ENCODE results near the gene NFATC1.

The NFATC1 gene

DNA sequence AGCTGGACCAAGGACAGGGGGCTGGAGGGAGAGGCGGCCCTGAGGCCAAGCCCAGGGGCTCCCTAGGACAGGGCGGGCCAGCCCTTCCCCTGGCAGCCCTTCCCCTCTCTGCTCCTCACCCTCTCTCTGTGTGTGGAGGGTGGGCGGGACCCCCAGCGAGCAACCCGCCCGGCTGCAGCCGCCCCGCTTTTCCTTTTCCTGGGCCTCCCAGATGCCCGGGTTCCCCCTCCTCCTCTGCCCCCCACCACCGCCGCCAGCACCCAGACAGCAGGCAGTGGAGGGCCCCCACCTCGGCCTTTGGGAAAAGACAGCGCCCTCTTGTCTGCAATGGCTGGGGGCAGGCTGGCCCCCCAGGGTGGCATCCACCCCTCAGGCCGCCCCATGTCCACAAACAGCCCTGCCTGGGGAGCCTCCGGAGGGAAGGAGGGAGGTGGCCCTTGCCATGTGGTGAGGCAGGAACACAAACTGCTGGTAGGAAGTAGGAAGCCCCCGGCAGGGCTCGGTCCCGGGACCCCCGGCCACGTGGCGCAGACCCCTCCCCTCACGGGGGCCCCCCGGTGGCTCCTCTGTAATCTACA lies 148.7 kb downstream of the NFATC1 start:
- DNase-seq: no peak

DNA sequence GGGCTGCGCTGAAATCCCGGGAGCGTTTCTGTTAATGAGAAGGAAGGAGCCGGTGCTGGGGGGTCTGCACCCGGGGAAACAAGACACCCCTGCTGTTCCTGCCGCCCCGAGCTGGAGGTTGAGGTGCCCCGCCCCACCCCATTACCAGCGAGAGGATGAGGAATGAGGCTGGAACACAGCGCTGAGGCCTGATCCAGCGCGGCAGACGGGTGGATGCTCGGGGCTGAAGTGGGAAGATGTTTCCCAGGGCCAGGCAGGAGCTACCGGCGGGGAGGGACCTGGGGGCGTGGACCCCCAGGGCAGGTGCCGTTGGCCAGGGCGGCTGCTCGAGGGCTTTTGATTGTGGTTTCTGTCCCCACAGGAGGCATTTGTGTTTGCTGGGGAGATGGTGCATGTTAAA lies 149.5 kb downstream of the NFATC1 start:
- DNase-seq: no peak

DNA sequence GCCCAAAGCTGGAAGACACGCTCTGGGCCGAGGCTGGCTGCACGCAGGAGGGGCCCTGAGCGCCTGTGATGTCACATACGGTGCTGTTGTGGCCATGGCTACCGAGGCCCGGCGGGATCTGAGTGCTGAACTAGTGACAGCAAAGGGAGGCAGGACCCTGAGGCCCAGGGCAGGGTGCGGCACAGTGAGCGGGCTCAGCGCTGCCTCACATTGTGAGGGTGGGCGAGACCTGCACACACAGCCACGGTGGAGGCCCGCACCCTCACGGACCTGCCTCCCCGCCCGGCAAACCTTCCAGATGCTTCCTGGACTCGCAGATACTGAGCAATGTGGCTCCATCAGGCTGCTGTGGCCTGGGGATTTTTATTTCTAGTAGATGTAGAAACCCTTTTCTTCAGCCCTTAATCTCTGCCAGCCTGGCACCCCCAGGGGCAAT lies 150.0 kb downstream of the NFATC1 start:
- DNase-seq: no peak

DNA sequence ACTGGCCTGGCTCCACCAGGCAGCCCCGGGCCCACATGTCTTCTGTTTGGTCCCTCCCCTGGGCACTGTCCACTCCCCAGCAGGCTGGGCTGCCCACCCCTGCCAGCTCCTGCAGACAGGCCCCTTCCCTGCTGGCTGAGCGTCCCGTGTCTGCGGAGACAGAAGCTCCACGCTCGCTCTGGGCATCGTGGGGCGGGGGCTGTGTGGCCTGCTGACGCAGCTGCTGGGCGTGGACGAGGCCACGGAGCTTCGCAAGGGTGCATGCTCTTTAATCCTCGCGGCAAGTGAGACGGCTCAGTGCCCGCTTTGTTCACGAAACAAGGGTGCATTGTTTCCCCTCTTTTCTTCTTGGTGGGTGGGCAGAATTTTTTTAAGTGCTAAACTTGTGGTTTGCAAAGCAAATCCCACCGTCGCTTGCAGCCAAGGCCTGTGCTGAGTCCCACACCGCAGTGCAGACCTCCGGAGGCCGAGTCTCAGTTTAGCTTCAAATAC lies 151.1 kb downstream of the NFATC1 start:
- no peak for DNase-seq

DNA sequence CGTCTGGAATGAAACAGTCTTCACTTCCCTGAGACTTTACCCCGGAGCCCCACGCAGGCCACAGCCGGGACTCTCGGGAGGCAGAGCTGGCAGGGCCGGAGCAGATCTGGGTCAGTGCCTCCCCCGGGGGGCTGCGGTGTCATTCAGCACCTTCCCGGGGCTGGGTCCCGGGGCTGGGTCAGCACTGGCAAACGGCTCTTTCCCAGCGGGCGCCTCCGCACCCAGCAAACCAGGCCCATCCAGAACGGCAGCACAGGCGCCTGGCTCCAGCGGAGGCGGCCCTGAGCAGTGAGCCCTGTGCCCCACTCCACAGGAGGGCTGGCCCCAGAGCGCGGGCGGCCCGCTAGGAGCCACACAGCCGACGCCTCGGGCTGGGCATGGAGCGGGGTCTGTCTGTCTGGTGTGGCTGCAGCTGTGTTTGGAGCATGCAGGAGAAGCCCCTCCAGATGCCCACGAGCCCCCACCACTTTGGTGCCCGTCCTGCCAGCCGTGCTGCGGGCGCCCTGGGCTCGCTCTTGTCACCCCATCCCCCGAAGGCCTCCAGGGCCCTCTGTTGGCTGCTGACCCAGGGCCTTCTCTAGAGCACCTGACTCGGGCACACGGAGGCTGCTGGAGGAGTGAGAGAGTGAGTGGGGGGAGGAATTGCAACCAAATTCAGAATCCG lies 151.8 kb downstream of the NFATC1 start:
- DNase-seq: no peak

DNA sequence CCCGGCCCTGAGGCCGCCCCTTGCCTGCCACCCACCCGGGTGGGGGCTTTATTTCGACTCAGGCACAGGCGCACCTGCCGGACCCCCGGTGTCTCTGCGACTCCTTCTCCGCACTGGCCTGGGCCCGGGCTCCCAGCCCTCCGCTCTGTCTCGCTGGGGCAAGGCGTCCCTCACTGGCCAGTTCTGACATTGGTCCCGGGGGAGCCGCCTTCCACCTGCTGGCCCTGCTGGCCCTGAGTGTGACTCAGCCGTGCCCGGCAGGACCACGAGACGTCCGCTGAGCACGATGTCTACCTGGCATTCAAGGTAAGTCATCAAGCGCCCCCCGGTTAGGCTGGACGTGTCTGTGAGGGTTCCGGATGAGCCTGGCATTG lies 152.3 kb downstream of the NFATC1 start:
- no peak for DNase-seq

DNA sequence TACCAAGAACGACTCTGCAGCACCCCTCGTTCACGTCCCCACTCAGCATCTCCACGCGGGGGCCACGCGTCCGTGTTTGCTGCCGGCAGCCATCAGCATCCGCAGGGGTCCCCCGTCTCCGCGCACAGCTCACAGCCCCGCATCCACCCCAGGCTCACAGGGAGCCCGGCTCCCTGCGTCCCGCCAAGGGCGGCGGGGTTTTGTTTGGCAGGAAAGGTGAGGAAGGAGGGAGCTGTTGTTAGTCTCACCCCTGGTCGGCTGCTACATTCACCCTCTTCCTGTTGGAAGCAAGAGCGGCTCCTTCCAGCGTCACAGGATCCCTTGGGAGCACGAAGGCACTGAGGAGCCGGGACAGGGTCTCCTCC lies 152.9 kb downstream of the NFATC1 start:
- DNase-seq: no peak

DNA sequence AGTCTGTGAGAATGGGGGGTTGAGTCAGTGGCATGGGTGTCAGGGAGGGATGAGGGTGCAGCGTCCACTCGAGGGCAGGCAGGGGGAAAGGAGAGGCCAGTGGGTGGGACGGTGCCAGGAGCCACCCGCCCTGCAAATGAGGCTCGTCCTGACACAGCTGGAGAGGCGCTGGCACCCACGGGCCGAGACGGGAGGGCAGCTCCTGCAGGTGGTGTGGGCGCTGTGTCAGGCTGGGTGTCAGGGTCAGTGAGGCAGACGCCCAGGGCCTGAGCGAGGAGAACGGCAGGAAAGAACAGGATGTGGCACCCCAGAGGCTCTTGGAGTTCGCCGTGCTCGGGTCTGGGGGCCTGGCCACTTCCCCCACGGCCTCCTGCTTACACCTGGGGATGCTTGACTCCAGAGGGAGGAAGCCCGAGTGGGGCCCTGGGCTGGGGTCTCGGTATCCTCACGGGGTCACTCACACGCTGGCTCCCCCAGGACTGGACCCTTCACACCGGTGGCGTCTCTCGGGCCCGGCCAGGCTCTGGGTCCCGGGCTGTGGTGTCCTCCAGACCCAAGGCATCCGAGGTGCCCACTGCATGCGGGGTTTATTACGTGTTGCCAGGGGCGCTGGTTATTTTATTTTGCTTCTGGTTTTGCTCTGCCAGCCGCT lies 153.4 kb downstream of the NFATC1 start:
- no peak for DNase-seq

DNA sequence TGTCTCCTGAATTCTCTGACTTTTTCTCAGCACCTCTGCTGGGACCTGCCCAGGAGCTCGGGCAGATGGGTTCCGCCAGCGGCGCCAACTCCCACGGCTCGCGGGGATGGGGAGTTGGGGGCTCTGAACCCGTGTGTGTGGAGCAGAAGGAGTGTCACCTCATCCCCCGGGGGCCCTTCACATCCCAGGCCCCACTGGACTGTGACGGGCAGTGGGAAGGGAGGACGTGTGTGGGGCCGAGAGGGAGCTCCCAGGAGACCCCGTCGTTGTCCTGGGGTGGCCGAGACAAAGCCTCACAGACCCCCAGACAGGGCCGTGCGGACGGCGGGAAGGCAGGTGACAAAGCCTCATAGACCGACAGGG lies 153.9 kb downstream of the NFATC1 start:
- DNase-seq: no peak

DNA sequence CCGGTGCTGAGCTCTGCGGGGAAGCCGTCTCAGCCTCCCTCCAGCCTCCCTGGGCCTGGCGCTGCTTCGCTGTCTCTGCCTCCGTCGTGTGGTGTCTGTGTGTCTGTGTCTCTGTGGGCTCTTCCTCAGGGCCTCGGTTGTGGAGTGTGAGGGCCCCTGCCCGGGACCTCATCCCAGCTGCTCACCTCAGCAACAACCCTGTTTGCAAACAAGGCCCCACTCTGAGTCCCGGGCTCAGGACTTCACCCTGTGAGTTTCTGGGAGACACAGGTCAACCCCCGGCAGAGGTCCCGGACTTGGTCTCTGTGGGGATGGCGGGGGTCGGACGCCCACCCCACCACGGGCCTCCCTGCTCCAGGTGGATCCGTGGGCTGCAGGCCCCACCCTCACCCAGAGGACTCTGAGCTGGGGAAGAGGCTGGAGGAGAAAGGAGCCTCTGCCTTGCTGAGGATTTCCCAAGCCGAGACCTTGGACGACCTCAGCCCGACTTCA lies 156.5 kb downstream of the NFATC1 start:
- no peak for DNase-seq

DNA sequence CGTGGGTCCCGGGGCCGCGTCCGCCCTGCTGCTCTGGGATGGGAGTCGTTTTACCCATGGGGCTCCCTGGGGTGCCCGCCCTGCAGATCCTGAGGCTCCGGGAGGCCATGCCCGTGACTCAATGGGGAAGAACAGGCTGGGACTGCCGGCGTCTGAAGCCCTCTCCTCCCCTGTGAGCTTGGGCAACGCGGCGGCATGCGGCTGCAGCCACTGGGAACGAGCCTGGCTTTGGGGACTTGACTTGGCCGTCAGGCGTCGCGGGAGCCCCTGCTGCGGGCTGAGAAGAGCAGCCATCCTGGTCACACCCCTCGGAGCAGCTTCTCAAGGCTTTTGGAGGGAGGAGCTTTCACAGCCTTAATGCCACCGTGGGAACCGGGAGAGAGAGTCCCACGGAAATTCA lies 157.0 kb downstream of the NFATC1 start:
- no peak for DNase-seq

DNA sequence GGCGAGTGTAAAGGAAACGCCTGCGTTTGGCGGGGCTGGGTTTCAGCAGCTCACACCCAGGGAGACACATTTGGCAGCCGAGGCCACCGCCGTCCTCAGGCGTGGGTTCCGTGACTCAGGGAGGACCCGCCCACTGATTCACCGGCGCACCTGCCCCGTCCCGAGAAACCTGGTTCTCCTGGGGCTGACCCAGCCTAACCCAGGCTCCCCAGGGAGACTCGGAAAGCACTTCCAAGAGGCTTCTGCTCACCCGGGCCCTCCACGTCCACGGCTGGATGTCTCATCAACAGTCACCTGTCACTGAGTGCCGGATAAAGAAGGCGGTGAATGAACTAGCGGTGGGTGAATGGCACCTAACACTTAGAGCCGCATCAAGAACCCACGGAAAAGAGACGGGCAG lies 157.4 kb downstream of the NFATC1 start:
- no peak for DNase-seq

DNA sequence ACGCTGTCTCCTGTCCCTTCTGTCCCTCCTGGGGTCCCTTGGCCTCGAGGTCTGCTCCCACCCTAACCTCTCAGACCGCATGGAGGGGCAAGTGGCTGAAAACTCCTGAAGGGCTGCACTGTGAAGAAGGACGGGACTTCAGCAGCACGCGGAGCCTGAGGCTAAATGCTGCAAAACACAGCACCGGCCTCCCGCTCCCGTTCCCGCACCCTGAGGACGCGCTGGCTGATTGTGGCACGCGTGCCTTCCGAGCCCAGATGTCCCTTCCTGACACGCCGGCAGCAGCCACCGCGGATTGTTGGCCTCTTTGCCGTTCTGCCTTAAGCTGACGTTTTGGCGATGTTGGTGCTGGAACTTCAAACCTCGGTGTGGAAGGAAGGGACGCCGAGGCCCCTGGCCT lies 158.0 kb downstream of the NFATC1 start:
- DNase-seq: no peak

DNA sequence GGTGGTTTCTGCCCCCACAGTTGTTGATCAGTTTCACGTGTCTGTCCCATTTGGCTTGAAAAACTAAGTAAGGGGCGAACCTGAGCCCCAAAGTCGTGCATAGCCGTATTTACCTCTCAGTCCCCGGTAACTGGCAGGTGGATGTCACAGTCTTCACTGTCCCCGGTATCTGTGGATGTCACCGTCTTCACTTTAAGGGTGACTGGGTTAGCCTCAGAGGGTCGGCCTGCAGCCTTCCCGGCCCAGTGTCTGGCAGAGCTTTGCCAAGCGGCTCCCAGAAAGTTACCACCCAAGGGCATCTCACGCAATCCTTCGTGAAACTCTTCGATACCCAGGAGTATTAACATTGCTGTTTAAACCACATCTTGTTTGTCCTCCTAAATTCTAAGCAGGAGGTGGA lies 158.6 kb downstream of the NFATC1 start:
- DNase-seq: no peak

DNA sequence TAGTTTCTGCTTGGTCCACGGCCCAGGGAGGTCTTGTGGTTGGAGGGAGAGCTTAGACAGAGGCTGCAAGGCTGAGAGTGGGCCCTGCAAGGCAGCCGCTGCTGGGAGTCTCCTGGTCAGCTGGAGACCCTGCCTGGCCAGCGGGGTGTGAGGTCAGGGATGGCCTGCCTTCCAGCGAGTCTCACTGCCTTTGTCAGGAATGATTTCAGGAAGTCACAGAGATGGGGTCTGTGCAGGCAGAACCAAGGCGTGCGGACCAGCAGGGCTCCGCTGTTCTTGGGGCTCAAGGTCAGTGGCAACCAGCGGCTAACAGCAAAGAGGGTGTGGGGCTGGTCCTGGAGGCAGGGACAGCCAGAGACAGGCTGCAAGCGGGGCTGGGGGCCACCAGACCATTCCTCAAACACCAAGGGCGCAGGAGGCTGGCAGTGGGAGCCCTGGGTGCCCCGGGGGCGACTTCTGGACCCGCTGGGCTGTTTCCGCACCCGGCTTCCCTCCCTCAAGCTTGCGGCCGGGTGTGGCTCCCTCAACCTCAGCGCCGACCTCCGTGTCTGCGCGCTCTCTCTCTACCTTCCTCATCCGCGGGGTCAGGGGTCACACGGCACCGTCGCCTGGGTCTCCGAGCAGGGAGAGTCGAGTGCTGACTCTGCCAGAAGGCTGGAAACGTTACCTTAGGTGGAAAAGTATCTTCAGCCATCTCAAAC lies 159.4 kb downstream of the NFATC1 start:
- no peak for DNase-seq

DNA sequence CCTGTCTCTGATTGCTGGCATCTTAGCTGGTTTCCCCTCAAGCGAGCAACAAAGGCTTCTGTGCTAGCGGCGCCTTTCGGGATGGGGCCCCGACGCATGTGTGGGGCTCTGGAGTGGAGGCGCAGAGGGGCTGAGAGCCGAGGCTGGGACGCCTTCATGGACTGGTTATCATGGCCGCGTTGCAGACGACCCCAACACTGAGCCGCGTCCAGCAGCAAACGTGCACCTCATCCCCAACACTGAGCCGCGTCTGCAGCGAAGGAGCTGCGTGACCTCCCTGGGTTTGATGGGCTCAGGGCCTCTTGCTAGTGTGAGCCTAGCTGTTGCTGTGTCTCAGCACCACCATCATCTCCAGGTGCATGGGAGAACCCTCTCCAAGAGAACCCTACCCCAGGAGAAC lies 160.2 kb downstream of the NFATC1 start:
- DNase-seq: no peak

DNA sequence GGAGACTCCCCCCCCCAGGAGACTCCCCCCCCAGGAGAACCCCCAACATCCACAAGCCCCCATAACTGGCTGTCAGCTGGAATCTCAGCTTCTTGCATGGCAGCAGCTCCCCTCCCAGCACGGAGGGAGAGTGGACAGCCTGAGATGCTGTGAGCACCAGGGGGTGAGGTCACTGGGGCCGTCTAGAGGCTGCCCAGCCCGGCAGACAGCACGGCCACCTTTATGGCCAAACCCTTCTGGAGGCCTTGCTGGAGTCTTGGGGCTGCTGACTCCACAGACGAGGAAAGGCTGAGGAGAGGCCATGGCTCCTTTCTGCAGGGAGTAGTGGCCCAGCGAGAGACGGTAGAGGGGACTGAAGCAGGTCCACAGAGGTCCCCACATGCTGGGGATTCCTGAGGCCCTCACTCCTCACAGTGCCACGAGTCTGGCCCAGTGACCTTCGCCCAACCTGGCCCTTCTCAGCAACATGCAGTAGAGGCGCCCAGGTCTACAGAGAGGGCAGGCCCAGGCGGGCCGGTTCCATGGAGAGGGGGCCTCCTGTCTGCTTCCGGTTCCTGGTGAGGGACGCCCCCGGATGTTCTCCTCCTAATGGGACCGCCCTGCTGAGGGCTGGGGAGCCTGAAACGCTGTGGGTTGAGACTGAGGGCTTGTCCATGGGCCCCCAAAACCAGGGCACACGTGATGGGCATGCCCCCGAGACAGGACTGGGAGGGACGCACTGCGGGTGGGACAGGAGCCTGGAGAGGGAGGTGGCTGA lies 161.3 kb downstream of the NFATC1 start:
- no peak for DNase-seq

DNA sequence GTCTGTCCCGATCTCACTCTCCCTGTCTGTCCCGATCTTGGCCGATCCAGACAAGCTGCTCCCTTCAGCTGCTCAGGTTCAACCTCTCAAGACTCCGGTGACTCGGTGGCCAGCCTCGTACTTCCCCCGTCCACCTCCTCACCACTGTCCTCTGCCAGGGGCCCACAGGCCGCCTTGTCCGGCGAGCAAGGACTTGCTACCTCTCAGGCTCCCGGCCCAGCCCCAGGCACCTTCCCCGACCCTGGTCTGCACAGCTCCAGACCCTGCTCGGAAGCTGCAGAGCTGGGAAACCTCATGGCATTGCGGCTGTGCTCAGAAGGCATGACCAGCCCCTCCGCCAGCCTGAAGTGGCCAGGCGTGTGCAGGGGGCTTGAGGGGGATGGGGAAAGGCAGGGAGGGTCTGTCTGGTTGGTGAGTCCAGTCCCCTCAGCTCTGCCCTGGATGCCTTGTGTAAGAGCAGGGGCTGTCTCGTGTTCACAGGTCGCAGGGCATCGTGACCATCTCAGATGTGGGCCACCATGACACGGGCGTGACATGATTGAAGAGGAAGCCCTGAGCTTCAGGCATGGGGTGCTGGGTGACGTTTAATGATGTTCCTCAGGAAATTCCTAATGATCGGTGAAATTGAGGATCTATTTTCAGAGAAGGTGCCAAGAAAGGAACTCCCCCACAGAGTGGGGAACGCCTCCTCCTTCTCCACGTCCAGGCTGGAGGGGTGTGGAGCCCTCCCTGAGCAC lies 162.6 kb downstream of the NFATC1 start:
- no peak for DNase-seq

DNA sequence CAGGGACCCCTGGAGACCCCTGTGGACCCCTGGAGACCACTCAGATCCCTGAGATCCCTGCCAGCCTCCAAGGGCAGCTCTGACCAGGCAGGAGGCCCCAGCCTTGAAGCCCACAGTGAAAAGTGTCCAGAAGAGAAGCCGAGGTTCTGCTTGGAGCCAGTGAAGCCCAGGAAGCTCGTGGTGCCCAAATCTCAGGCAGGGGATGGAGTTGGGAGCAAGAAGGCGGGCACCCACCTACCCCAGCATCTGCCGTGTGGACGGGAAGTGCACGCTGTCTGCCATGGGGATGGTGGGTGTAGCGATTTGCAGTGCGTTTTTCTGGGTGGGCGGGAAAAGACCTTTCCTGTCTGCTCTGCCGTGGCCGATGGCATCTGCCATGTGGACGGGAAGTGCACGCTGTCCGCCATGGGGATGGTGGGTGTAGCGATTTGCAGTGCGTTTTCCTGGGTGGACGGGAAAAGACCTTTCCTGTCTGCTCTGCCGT lies 163.2 kb downstream of the NFATC1 start:
- no peak for DNase-seq

DNA sequence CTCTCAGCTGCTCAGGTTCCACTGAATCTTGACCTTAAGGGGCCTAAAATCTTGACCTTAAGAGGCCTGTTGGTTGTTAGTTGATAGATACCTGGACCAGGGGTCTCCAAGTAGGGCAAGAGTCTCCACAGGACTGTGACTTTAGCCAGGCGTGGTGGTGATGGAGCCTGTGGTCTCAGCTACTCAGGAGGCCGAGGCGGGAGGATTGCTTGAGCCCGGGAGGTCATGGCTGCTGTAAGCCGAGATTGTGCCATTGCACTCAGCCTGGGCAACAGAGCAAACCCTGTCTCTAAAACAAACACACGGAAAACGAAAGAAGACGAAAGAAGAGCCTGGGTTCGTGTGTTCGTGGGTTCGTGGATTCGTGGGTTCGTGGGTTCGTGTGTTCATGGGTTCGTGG lies 163.7 kb downstream of the NFATC1 start:
- DNase-seq: no peak

DNA sequence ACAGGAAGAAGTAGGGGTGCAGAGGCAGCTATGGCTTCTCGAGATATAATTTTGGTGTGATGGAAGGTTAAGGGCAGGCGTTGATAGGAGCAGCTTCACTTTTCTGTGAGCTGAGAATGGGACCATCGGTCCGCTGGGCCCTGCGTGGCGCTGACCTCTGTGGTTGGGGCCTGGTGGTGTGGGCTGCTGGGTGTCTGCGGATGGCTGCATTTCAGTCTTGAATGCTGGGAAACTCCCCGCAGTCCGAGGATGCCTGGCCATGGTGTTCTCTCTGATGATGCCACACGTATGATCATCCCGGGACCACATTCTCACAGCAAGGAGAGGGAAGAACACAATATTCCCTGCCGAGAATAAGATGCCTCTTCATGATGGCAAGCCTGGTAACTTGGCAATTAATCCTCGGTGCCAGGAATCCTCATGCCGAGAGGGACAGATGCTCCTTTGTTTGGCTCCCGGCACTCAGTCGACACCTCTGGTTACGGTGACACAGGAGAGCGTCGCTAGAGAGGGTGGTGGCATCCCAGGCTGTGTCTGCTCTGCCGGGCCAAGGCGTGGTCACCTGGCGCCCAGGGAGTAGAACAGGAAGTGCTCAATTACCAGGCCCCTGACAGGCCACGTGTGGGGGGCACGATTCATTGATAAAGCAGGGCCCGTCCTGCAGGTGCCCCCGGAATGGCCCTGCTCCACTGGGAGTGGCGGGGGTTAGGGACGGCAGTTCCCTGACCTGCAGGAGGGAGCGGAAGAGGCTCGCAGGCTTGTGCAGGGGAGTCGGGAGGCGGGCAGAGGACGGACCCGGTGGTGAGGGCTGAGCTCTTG lies 164.5 kb downstream of the NFATC1 start:
- no peak for DNase-seq

All from NCI-H1694 (cell line).